Measurements from ENCODE around the gene SCML2.
"Not testable (repeated sequence)": the region's sequence is repeated elsewhere in the genome, so short reads cannot be mapped to it uniquely, and the experiment has no call there.

The SCML2 gene

DNA sequence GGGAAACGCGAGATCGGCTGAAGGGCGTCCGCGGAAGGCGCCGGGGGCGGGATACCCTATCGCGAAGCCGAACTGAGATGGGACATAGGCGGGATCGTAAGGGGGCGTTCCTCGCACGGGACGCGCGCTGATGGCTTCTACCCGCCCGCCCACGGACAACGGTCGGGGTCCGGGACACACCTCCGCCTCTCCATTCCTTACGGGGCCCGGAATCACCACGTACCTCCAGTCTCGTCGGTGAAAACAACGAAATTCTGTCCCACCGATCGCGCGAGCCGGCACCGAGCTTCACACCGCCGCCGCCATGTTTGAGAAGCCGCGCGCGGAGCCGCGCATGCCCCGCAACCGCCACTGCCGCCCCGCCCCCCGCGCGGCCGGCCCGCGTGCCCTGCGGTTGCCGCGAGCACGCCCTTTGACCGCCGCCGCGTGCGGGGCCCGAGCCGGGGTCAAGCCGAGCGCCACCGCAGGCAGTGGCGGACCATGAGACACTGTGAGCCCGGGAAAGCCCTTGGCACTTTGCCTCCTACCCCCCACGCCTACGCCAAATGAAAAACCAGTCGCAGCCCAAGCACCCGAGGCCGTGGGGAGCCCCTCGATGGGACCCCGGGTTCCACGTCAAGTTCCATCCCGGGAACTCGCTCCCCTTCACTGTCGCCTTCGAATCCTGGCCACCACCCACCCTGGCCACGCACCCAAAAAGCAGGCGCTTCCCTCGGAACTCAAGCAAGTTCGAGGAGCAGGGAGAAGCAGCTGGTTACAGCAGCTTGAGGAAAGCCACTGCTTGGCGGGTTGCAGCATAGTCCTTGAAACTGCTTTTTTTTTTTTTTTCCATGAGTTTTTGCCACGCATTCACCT lies at the start of gene SCML2:
SCML2 (minus strand) TSS at position 320 of the 855 bp plus-strand sequence. CDS start 20,617 bp downstream, outside the sequence.
- H3K9me3 ChIP-seq (ENCODE audit: control insufficient read depth, low read length): no peaks in the 10 kb centered on the region
- no peak within 1 kb of the TSS for H3K9ac ChIP-seq (ENCODE audit: low read length)
- no peaks in the 10 kb centered on the region for H3K36me3 ChIP-seq (ENCODE audit: control insufficient read depth, insufficient read depth, low read length)
- no peaks in the 10 kb centered on the region for H3K27me3 ChIP-seq (ENCODE audit: control insufficient read depth, insufficient read depth, low read length)
- peak within 1 kb of the TSS; percentile 19 for H3K4me3 ChIP-seq (ENCODE audit: low read length)
- no peaks in the 10 kb centered on the region for H3K4me1 ChIP-seq (ENCODE audit: control insufficient read depth, insufficient read depth, low read length)

- Histone ChIP-seq H3K4me3 (ENCODE audit: low read length) (no peak overlapping the region), H3K27me3 (ENCODE audit: control insufficient read depth, insufficient read depth, low read length) (no peaks in the 10 kb centered on the region), H3K4me1 (ENCODE audit: control insufficient read depth, insufficient read depth, low read length) (no peaks in the 10 kb centered on the region), H3K36me3 (ENCODE audit: control insufficient read depth, insufficient read depth, low read length) (no peaks in the 10 kb centered on the region), H3K9ac (ENCODE audit: low read length) (no peak overlapping the region), H3K9me3 (ENCODE audit: control insufficient read depth, low read length) (no peaks in the 10 kb centered on the region)
Measured at GRCh38 chrX:18401848-18402213, 47.3 kb upstream of the SCML2 start.

DNA sequence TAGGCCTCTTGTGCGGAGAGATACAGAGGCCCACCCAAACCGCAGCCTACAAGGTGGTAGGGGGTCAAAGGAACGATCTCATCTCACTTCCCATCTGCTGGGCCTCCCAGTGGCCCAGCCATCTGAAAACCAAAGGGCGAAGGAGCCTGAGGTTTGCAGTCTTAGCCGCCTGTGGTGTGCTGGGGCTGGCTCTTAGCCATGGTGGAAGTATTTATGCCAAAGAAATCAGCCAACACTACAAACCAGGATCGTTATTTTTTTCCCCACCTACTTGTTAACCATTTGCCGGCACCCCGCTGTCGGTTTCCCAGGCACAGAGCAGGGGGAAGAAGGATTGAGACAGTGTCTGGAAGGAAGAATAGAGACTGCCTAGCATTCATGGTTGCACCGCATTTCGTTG lies 40.0 kb upstream of the SCML2 start:
- Histone ChIP-seq H3K4me3 (ENCODE audit: low read length) (no peak overlapping the region), H3K27me3 (ENCODE audit: control insufficient read depth, insufficient read depth, low read length) (no peaks in the 10 kb centered on the region), H3K9ac (ENCODE audit: low read length) (no peak overlapping the region), H3K36me3 (ENCODE audit: control insufficient read depth, insufficient read depth, low read length) (no peaks in the 10 kb centered on the region), H3K9me3 (ENCODE audit: control insufficient read depth, low read length) (no peaks in the 10 kb centered on the region), H3K4me1 (ENCODE audit: control insufficient read depth, insufficient read depth, low read length) (no peaks in the 10 kb centered on the region)

DNA sequence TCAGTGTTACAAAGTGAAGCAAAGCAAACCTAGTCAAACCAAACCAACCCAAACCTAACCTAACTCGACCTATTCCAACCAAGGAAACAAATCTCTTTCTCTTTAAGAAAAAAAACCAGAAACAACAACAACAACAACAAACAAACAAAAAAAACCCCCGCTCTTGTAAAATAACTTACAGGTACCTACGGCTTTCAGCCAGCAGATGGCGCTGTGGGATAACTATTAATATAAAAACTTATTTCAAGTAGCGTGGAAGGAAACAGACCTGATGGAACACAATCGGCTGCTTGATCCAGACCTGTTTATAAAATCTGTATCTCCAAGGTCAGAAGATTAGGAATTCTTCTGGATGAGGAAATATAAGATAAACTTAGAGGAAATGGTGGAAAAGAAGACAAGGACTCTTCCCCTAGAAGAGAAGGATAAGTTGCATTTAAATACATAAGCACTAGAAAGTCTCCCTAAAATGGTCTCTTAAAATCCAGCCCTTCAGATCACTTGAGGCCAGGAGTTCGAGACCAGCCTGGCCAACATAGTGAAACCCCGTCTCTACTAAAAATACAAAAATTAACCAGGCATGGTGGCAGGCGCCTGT lies 36.6 kb upstream of the SCML2 start:
- Histone ChIP-seq H3K4me1 (ENCODE audit: control insufficient read depth, insufficient read depth, low read length) (no peaks in the 10 kb centered on the region), H3K36me3 (ENCODE audit: control insufficient read depth, insufficient read depth, low read length) (no peaks in the 10 kb centered on the region), H3K4me3 (ENCODE audit: low read length) (no peak overlapping the region), H3K27me3 (ENCODE audit: control insufficient read depth, insufficient read depth, low read length) (no peaks in the 10 kb centered on the region), H3K9me3 (ENCODE audit: control insufficient read depth, low read length) (no peaks in the 10 kb centered on the region), H3K9ac (ENCODE audit: low read length) (no peak overlapping the region)

DNA sequence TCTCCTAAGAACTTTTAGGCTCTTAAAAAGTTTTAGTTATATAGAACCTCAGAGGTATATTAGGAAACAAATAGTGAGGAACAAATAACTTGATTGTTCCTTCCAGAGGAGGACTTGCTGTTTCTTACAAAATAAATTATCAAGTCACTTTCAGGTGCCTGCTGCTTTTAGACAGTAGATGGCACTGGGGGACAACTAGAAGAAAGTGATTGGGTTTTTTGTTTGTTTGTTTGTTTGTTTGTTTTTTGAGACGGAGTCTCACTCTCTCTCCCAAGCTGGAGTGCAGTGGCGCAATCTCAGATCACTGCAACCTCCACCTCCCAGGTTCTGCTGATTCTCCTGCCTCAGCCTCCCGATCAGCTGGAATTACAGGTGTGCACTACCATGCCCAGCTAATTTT lies 35.5 kb upstream of the SCML2 start:
- Histone ChIP-seq H3K9me3 (ENCODE audit: control insufficient read depth, low read length) (no peaks in the 10 kb centered on the region), H3K4me3 (ENCODE audit: low read length) (no peak overlapping the region), H3K36me3 (ENCODE audit: control insufficient read depth, insufficient read depth, low read length) (no peaks in the 10 kb centered on the region), H3K27me3 (ENCODE audit: control insufficient read depth, insufficient read depth, low read length) (no peaks in the 10 kb centered on the region), H3K4me1 (ENCODE audit: control insufficient read depth, insufficient read depth, low read length) (no peaks in the 10 kb centered on the region), H3K9ac (ENCODE audit: low read length) (no peak overlapping the region)

DNA sequence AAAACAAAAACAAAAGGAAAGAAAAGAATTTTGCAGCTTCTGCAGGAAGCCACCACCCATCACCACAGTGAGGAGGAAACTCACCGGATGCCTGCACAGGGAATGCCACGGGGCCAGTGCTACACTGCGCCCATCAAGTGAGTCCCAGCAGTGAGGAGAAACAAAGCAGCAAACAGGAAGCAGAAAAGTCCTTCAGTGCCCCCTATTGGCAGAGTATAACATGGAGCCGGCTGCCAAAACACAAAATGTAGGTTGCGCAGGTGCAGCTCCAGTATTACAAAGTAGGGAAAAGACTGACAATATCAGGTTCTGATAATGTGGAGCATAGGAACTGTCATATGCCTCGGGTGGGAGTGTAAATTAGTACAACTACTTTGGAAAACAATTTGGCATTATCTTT lies 23.3 kb upstream of the SCML2 start:
- Histone ChIP-seq H3K4me3 (ENCODE audit: low read length) (no peak overlapping the region), H3K9ac (ENCODE audit: low read length) (no peak overlapping the region), H3K36me3 (ENCODE audit: control insufficient read depth, insufficient read depth, low read length) (no peaks in the 10 kb centered on the region), H3K9me3 (ENCODE audit: control insufficient read depth, low read length) (no peaks in the 10 kb centered on the region), H3K27me3 (ENCODE audit: control insufficient read depth, insufficient read depth, low read length) (no peaks in the 10 kb centered on the region), H3K4me1 (ENCODE audit: control insufficient read depth, insufficient read depth, low read length) (no peaks in the 10 kb centered on the region)

GRCh38 chrX:18375131-18375805 lies 20.8 kb upstream of the SCML2 start:
- not testable (repeated sequence) for H3K4me3 ChIP-seq (ENCODE audit: low read length); H3K9me3 ChIP-seq (ENCODE audit: control insufficient read depth, low read length); H3K27me3 ChIP-seq (ENCODE audit: control insufficient read depth, insufficient read depth, low read length); H3K4me1 ChIP-seq (ENCODE audit: control insufficient read depth, insufficient read depth, low read length); H3K36me3 ChIP-seq (ENCODE audit: control insufficient read depth, insufficient read depth, low read length); H3K9ac ChIP-seq (ENCODE audit: low read length)

DNA sequence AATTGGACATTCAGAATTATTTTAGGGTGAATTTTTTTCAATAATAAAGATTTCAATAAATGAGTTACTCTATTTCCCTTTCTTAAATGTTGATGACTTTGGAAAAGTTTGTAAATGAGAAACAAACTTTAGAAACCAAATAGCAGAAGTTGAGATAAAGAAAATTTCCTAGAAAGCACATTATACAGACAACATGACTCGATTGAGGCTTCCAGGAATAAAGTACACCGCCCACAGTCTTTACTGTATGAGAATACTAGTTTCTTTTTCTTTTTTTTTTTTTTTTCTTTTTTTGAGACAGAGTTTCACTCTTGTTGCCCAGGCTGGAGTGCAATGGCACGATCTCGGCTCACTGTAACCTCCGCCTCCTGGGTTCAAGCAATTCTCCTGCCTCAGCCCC lies 14.6 kb upstream of the SCML2 start:
- H3K27me3 ChIP-seq (ENCODE audit: control insufficient read depth, insufficient read depth, low read length); H3K4me3 ChIP-seq (ENCODE audit: low read length); H3K9me3 ChIP-seq (ENCODE audit: control insufficient read depth, low read length); H3K36me3 ChIP-seq (ENCODE audit: control insufficient read depth, insufficient read depth, low read length); H3K9ac ChIP-seq (ENCODE audit: low read length); H3K4me1 ChIP-seq (ENCODE audit: control insufficient read depth, insufficient read depth, low read length): not testable (repeated sequence)

- Histone ChIP-seq H3K4me1 (ENCODE audit: control insufficient read depth, insufficient read depth, low read length) (no peaks in the 10 kb centered on the region), H3K27me3 (ENCODE audit: control insufficient read depth, insufficient read depth, low read length) (no peaks in the 10 kb centered on the region), H3K4me3 (ENCODE audit: low read length) (no peak overlapping the region)
Measured at GRCh38 chrX:18368402-18368801, 13.9 kb upstream of the SCML2 start.

DNA sequence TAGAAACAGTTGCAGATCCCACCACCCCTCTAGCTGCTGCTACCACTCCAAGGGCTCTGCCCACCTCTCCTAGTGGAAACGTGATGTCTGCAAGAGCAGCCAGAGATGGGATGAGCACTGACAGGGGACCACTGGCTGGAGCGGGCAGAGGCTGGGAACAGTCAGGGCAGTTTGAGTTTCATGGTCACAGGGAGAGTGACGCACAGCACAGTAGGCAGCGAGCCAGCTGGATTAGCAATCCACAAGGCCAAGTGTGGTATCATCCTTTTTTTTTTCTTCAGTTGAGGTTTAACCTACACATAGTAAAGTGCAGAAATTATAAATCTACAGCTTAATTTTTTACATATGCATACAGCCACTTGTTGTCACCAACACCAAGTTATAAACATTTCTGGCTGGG lies 6.4 kb upstream of the SCML2 start:
- no peak overlapping the region for H3K4me3 ChIP-seq (ENCODE audit: low read length)
- no peaks in the 10 kb centered on the region for H3K27me3 ChIP-seq (ENCODE audit: control insufficient read depth, insufficient read depth, low read length)
- H3K9ac ChIP-seq (ENCODE audit: low read length): no peak overlapping the region
- H3K4me1 ChIP-seq (ENCODE audit: control insufficient read depth, insufficient read depth, low read length): no peaks in the 10 kb centered on the region
- H3K9me3 ChIP-seq (ENCODE audit: control insufficient read depth, low read length): no peaks in the 10 kb centered on the region
- H3K36me3 ChIP-seq (ENCODE audit: control insufficient read depth, insufficient read depth, low read length): no peaks in the 10 kb centered on the region

More at GRCh38 chrX:18368402-18368801, 13.9 kb upstream of the SCML2 start:
- H3K9me3 ChIP-seq (ENCODE audit: control insufficient read depth, low read length): no peaks in the 10 kb centered on the region
- H3K9ac ChIP-seq (ENCODE audit: low read length): no peak overlapping the region
- H3K36me3 ChIP-seq (ENCODE audit: control insufficient read depth, insufficient read depth, low read length): no peaks in the 10 kb centered on the region

- H3K4me1 ChIP-seq (ENCODE audit: control insufficient read depth, insufficient read depth, low read length): no peaks in the 10 kb centered on the region
- H3K9me3 ChIP-seq (ENCODE audit: control insufficient read depth, low read length): no peaks in the 10 kb centered on the region
- H3K4me3 ChIP-seq (ENCODE audit: low read length): peak overlapping the region; percentile 19
- H3K36me3 ChIP-seq (ENCODE audit: control insufficient read depth, insufficient read depth, low read length): no peaks in the 10 kb centered on the region
- H3K9ac ChIP-seq (ENCODE audit: low read length): no peak overlapping the region
- no peaks in the 10 kb centered on the region for H3K27me3 ChIP-seq (ENCODE audit: control insufficient read depth, insufficient read depth, low read length)
Measured at GRCh38 chrX:18353931-18354368, 538 bp downstream of the SCML2 start.

DNA sequence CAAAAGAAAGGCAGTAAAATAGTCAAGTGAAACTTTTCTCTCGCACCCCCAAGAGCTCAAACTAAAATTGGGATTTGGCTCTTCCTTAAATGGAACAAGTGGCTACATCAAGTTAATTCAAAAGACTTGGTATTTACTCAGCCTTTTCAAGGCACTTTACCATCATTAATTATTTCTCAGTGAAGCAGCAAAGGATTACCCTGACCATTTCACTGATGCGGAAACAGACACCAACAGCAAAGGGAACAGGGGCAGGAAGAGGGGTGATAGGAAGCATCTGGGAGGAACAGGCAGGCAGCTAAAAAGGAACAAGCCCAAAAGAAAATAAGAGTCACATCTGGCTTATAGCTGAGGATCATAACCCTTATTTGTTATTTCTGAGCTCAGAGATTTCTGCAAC lies 2.7 kb downstream of the SCML2 start:
- Histone ChIP-seq H3K36me3 (ENCODE audit: control insufficient read depth, insufficient read depth, low read length) (no peaks in the 10 kb centered on the region), H3K4me3 (ENCODE audit: low read length) (no peak overlapping the region), H3K9me3 (ENCODE audit: control insufficient read depth, low read length) (no peaks in the 10 kb centered on the region), H3K4me1 (ENCODE audit: control insufficient read depth, insufficient read depth, low read length) (no peaks in the 10 kb centered on the region), H3K27me3 (ENCODE audit: control insufficient read depth, insufficient read depth, low read length) (no peaks in the 10 kb centered on the region), H3K9ac (ENCODE audit: low read length) (no peak overlapping the region)

All from mucosa of stomach (tissue), 1 donor.